Dedifferentiated amniotic fluid mesenchymal stem cell (primary cell): Measurements from ENCODE around the gene SARNP.
"Not testable (repeated sequence)": the region's sequence is repeated elsewhere in the genome, so short reads cannot be mapped to it uniquely, and the experiment has no call there.

Experiments used
- DNase-seq: peaks from one replicate; pipeline ENCODE4 v3.0.0-alpha.2; 2016; ENCODE audit errors: extremely low spot score

The SARNP gene

GRCh38 chr12:55797068-55797467, 20.5 kb downstream of the SARNP start:
- DNase-seq = peak; percentile 14

- DNase-seq = no peak
Observed at GRCh38 chr12:55795950-55796349, 21.6 kb downstream of the SARNP start.

GRCh38 chr12:55789893-55790292, 27.6 kb downstream of the SARNP start:
- DNase-seq = no peak

- DNase-seq = no peak
Observed at GRCh38 chr12:55789171-55789570, 28.4 kb downstream of the SARNP start.

GRCh38 chr12:55788546-55788945, 29.0 kb downstream of the SARNP start:
- DNase-seq = no peak

- DNase-seq = no peak
Observed at GRCh38 chr12:55780685-55781084, 36.8 kb downstream of the SARNP start.

GRCh38 chr12:55777856-55778255, 39.7 kb downstream of the SARNP start:
- no peak for DNase-seq

GRCh38 chr12:55771736-55772135, 45.8 kb downstream of the SARNP start:
- DNase-seq = no peak

- no peak for DNase-seq
Observed at GRCh38 chr12:55767156-55767555, 50.4 kb downstream of the SARNP start.

- no peak for DNase-seq
Observed at GRCh38 chr12:55765736-55766290, 51.7 kb downstream of the SARNP start.

GRCh38 chr12:55762646-55763045, 54.9 kb downstream of the SARNP start:
- no peak for DNase-seq

- DNase-seq = no peak
Observed at GRCh38 chr12:55760663-55761062, 56.9 kb downstream of the SARNP start.

- DNase-seq = not testable (repeated sequence)
Observed at GRCh38 chr12:55758575-55758974, 58.9 kb downstream of the SARNP start.

- DNase-seq = no peak
Observed at GRCh38 chr12:55757701-55758100, 59.8 kb downstream of the SARNP start.

GRCh38 chr12:55755246-55755645, 62.3 kb downstream of the SARNP start:
- DNase-seq = no peak

- DNase-seq = no peak
Observed at GRCh38 chr12:55748230-55748993, 69.1 kb downstream of the SARNP start.

GRCh38 chr12:55746913-55747231, 70.7 kb downstream of the SARNP start:
- no peak for DNase-seq

GRCh38 chr12:55746174-55746912, 71.2 kb downstream of the SARNP start:
- DNase-seq = no peak

- no peak for DNase-seq
Observed at GRCh38 chr12:55745361-55746173, 72.0 kb downstream of the SARNP start.

- DNase-seq = no peak
Observed at GRCh38 chr12:55744340-55745030, 73.0 kb downstream of the SARNP start.
